Neuronal stem cell (in vitro differentiated cells): ENCODE measurements around the gene PLXDC2.

Source experiments
- DNase-seq: peaks from one replicate; pipeline ENCODE4 v3.0.0-alpha.2; 2013; ENCODE audit warnings: low spot score
- H2AFZ ChIP-seq: one replicate; pipeline ENCODE4 v1.6.1; 2013; ENCODE audit warnings: mild to moderate bottlenecking, low read length, inconsistent platforms
- H2AK5ac ChIP-seq: 2 replicates; pipeline ENCODE4 v1.6.1; 2013; ENCODE audit warnings: low read depth, mild to moderate bottlenecking, inconsistent platforms, low read length, moderate library complexity, mixed read lengths
- H2BK120ac ChIP-seq: 2 replicates; pipeline ENCODE4 v1.6.1; 2013; ENCODE audit warnings: low read depth, mild to moderate bottlenecking, inconsistent platforms, low read length, moderate library complexity, mixed read lengths
- H2BK12ac ChIP-seq: one replicate; pipeline ENCODE4 v1.6.1; 2013; ENCODE audit warnings: low read length, inconsistent platforms
- H2BK15ac ChIP-seq: 2 replicates; pipeline ENCODE4 v1.6.1; 2013; ENCODE audit warnings: mild to moderate bottlenecking, low read length, inconsistent platforms, mixed read lengths
- H2BK5ac ChIP-seq: one replicate; pipeline ENCODE4 v1.6.1; 2013; ENCODE audit warnings: inconsistent platforms, mild to moderate bottlenecking, low read length, moderate library complexity
- H3K14ac ChIP-seq: one replicate; pipeline ENCODE4 v1.6.1; 2013; ENCODE audit warnings: low read length, inconsistent platforms
- H3K18ac ChIP-seq: 2 replicates; pipeline ENCODE4 v1.6.1; 2013; ENCODE audit warnings: low read length, inconsistent platforms
- H3K23ac ChIP-seq: 2 replicates; pipeline ENCODE4 v1.6.1; 2013; ENCODE audit warnings: low read depth, mild to moderate bottlenecking, mixed read lengths, low read length, inconsistent platforms; ENCODE audit not compliant: poor library complexity
- H3K27ac ChIP-seq: replicated peaks from 3 replicates; pipeline ENCODE4 v1.5.1; 2013; ENCODE audit warnings: low read length, inconsistent platforms
- H3K27me3 ChIP-seq, 3 experiments: 2 replicates each; pipeline ENCODE4 v1.6.1; 2013; ENCODE audit warnings: low read length in 3 of 3, mild to moderate bottlenecking in 2 of 3, inconsistent platforms in 1 of 3, low read depth in 1 of 3, mixed read lengths in 1 of 3, moderate library complexity in 1 of 3; ENCODE audit not compliant: control insufficient read depth in 3 of 3, insufficient read depth in 3 of 3
- H3K36me3 ChIP-seq, 2 donors: replicated peaks in 1 of 2; 2 replicates each; pipeline ENCODE4 v1.6.1; 2013; ENCODE audit warnings: low read length in 2 of 2; ENCODE audit not compliant: control insufficient read depth in 2 of 2, insufficient read depth in 2 of 2
- H3K4ac ChIP-seq: 2 replicates; pipeline ENCODE4 v1.6.1; 2013; ENCODE audit warnings: inconsistent platforms, mild to moderate bottlenecking, low read length, moderate library complexity
- H3K4me1 ChIP-seq, 2 donors: 1 replicate in 1 of 2; 2 replicates in 1 of 2; pipeline ENCODE4 v1.6.1; 2013; ENCODE audit warnings: low read length in 2 of 2, low read depth in 1 of 2; ENCODE audit not compliant: control insufficient read depth in 2 of 2, insufficient read depth in 1 of 2
- H3K4me2 ChIP-seq: one replicate; pipeline ENCODE4 v1.6.1; 2013; ENCODE audit warnings: mild to moderate bottlenecking, low read length, inconsistent platforms; ENCODE audit not compliant: insufficient read depth, poor library complexity, severe bottlenecking
- H3K4me3 ChIP-seq, 2 donors: 2 replicates each; pipeline ENCODE4 v1.5.1; 2013; ENCODE audit warnings: low read length in 2 of 2, mild to moderate bottlenecking in 2 of 2, inconsistent platforms in 1 of 2, moderate library complexity in 1 of 2
- H3K79me1 ChIP-seq: one replicate; pipeline ENCODE4 v1.6.1; 2013; ENCODE audit warnings: low read depth, mild to moderate bottlenecking, inconsistent platforms, low read length, moderate library complexity
- H3K9ac ChIP-seq: one replicate; pipeline ENCODE4 v1.6.1; 2013; ENCODE audit warnings: mild to moderate bottlenecking, low read depth, low read length, inconsistent platforms; ENCODE audit not compliant: poor library complexity
- H3K9me3 ChIP-seq, 2 donors: replicated peaks in 1 of 2; 2 replicates each; pipeline versions ENCODE3 to v1.6.1; 2013; ENCODE audit warnings: low read length in 2 of 2, mild to moderate bottlenecking in 2 of 2, inconsistent platforms in 1 of 2, low read depth in 1 of 2, mixed read lengths in 1 of 2, moderate library complexity in 1 of 2; ENCODE audit not compliant: control insufficient read depth in 2 of 2, insufficient read depth in 1 of 2
- H4K8ac ChIP-seq: one replicate; pipeline ENCODE4 v1.6.1; 2013; ENCODE audit warnings: low read depth, mild to moderate bottlenecking, inconsistent platforms, low read length, moderate library complexity
- H4K91ac ChIP-seq: one replicate; pipeline ENCODE4 v1.6.1; 2013; ENCODE audit warnings: low read length, low read depth, mild to moderate bottlenecking, inconsistent platforms; ENCODE audit not compliant: poor library complexity
- WGBS, 2 donors: extraction: QIAGEN DNeasy Blood & Tissue Kit; methylation state at CpG; one replicate each; pipeline ENCODE4 v1.1.7; 2013; ENCODE audit warnings: missing lambda C conversion rate in 2 of 2, mixed read lengths in 1 of 2; ENCODE audit not compliant: insufficient read length in 2 of 2, insufficient replicate concordance in 1 of 2; ENCODE audit errors: extremely low coverage in 2 of 2; 5-methylcytosine and 5-hydroxymethylcytosine counted together

Gene PLXDC2

GRCh38 chr10:20237091-20237570 is 420.9 kb downstream of the PLXDC2 start:
- H2AK5ac ChIP-seq = no peak overlapping the region
- H3K4me1 ChIP-seq = peaks cover 0 to 3% of the 10 kb centered on the region in 2 donors
- no peaks in the 10 kb centered on the region for H3K79me1 ChIP-seq
- DNase-seq = no peak
- WGBS, 2 donors = no CpG with 5 or more reads among the region's 2 CpGs
- no peak overlapping the region for H4K8ac ChIP-seq
- H3K4me2 ChIP-seq = no peak overlapping the region
- no peak overlapping the region for H3K14ac ChIP-seq
- no peak overlapping the region for H2BK12ac ChIP-seq
- no peak overlapping the region for H3K23ac ChIP-seq
- H3K18ac ChIP-seq = no peak overlapping the region
- H3K27me3 ChIP-seq = no peaks in the 10 kb centered on the region
- H2BK120ac ChIP-seq = no peak overlapping the region
- H2BK5ac ChIP-seq = no peak overlapping the region
- H4K91ac ChIP-seq = no peak overlapping the region
- H3K9me3 ChIP-seq = no peaks in the 10 kb centered on the region
- H3K4ac ChIP-seq = no peak overlapping the region
- H3K4me3 ChIP-seq = no peak overlapping the region
- H2BK15ac ChIP-seq = no peak overlapping the region
- H3K27ac ChIP-seq = no peak overlapping the region
- no peaks in the 10 kb centered on the region for H3K36me3 ChIP-seq
- no peak overlapping the region for H2AFZ ChIP-seq
- no peak overlapping the region for H3K9ac ChIP-seq

GRCh38 chr10:20237586-20237985 is 421.4 kb downstream of the PLXDC2 start:
- Histone ChIP-seq H3K27ac (no peak overlapping the region), H3K23ac (no peak overlapping the region), H3K14ac (no peak overlapping the region), H4K91ac (no peak overlapping the region), H2AFZ (no peak overlapping the region), H2BK5ac (no peak overlapping the region), H4K8ac (no peak overlapping the region), H3K4me1 (peaks cover 0 to 3% of the 10 kb centered on the region in 2 donors), H3K27me3 (no peaks in the 10 kb centered on the region), H3K4ac (no peak overlapping the region), H3K79me1 (no peaks in the 10 kb centered on the region), H2BK120ac (no peak overlapping the region), H2BK15ac (no peak overlapping the region), H3K18ac (no peak overlapping the region), H3K4me3 (no peak overlapping the region), H3K36me3 (no peaks in the 10 kb centered on the region), H2AK5ac (no peak overlapping the region), H2BK12ac (no peak overlapping the region), H3K4me2 (no peak overlapping the region), H3K9ac (no peak overlapping the region), H3K9me3 (no peaks in the 10 kb centered on the region)
- DNase-seq = no peak

- Histone ChIP-seq H3K36me3 (peaks cover 0 to 4% of the 10 kb centered on the region in 2 donors), H3K14ac (no peak overlapping the region), H3K4me3 (no peak overlapping the region), H2AFZ (no peak overlapping the region), H3K79me1 (no peaks in the 10 kb centered on the region), H3K9ac (no peak overlapping the region), H2BK5ac (no peak overlapping the region), H3K27me3 (no peaks in the 10 kb centered on the region), H4K91ac (no peak overlapping the region), H3K4me2 (no peak overlapping the region), H2BK15ac (no peak overlapping the region), H4K8ac (no peak overlapping the region), H3K23ac (no peak overlapping the region), H2BK120ac (no peak overlapping the region), H3K4me1 (no peaks in the 10 kb centered on the region), H2AK5ac (no peak overlapping the region), H2BK12ac (no peak overlapping the region), H3K18ac (no peak overlapping the region), H3K4ac (no peak overlapping the region), H3K9me3 (no peaks in the 10 kb centered on the region), H3K27ac (no peak overlapping the region)
- no CpG with 5 or more reads among the region's 1 CpG for WGBS, 2 donors
- no peak for DNase-seq
These were observed 424.4 kb downstream of the PLXDC2 start for GRCh38 chr10:20240643-20241042.

DNA sequence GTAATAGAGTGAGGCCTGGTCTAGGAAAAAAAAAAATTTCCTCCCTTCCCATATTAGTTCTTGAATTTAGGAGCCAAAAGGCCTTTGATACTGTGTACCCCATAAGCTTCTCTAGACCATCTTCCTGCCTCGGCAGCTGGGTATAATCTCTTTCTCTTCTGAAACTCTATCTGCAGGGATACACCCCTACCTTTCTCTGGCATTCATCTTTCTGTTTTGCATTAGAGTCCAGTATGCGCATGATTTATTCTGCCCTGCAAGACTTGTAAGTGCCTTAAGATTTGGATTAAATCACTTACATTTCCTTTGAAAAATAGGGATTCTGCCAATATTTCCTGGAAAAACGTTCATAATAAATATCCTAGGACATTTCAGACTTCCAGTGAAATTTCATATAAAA is 431.2 kb downstream of the PLXDC2 start:
- peaks cover 2 to 12% of the 10 kb centered on the region in 2 donors for H3K4me1 ChIP-seq
- no peaks in the 10 kb centered on the region for H3K9me3 ChIP-seq
- H2BK15ac ChIP-seq = no peak overlapping the region
- H3K79me1 ChIP-seq = no peaks in the 10 kb centered on the region
- H3K14ac ChIP-seq = no peak overlapping the region
- no peak overlapping the region for H3K4ac ChIP-seq
- H2AK5ac ChIP-seq = no peak overlapping the region
- no peak overlapping the region for H4K91ac ChIP-seq
- no CpG with 5 or more reads among the region's 3 CpGs for WGBS, 2 donors
- no peak for DNase-seq
- no peak overlapping the region for H3K23ac ChIP-seq
- H2BK5ac ChIP-seq = no peak overlapping the region
- H4K8ac ChIP-seq = no peak overlapping the region
- no peak overlapping the region for H3K18ac ChIP-seq
- H3K27me3 ChIP-seq = no peaks in the 10 kb centered on the region
- H3K4me2 ChIP-seq = no peak overlapping the region
- H3K27ac ChIP-seq = no peak overlapping the region
- H3K9ac ChIP-seq = no peak overlapping the region
- no peak overlapping the region for H2BK120ac ChIP-seq
- H3K36me3 ChIP-seq = peaks cover 0 to 4% of the 10 kb centered on the region in 2 donors
- no peak overlapping the region for H2BK12ac ChIP-seq
- no peak overlapping the region for H2AFZ ChIP-seq
- H3K4me3 ChIP-seq = no peak overlapping the region
